Vagina (tissue), 2 donors: ENCODE results near the gene SURF6. TPM values are rescaled to one million over a fixed set of nuclear protein-coding genes. Genes with fewer than 3 reads are reported as not detected.

Experiments
- DNase-seq, 2 donors: peaks; one replicate each; pipeline ENCODE4 v3.0.0-alpha.2; 2017; ENCODE audit errors: extremely low spot score in 2 of 2
- H3K27ac ChIP-seq: fragments of 200-600 bp; sonication (generic); one replicate; pipeline ENCODE4 v1.5.1; 2019
- H3K27me3 ChIP-seq: fragments of 200-600 bp; sonication (generic); one replicate; pipeline ENCODE4 v1.5.1; 2019
- H3K36me3 ChIP-seq, 2 donors: fragments of 200-600 bp; sonication (generic); one replicate each; pipeline ENCODE4 v1.5.1; 2017 to 2019
- H3K4me1 ChIP-seq: fragments of 200-600 bp; sonication (generic); one replicate; pipeline ENCODE4 v1.5.1; 2019
- H3K4me3 ChIP-seq, 2 donors: fragments of 200-600 bp; sonication (generic); 1 replicate in 1 of 2; 2 replicates in 1 of 2; pipeline ENCODE4 v1.5.1; 2016 to 2019
- H3K9me3 ChIP-seq: fragments of 200-600 bp; sonication (generic); one replicate; pipeline ENCODE4 v1.5.1; 2019
- CTCF ChIP-seq, 3 experiments: fragments of 450-650 bp in 2 of 3; fragments of 200-600 bp in 1 of 3; sonication (generic) in 1 of 3; IDR thresholded peaks; one replicate each; pipeline ENCODE4 v1.5.1; 2017 to 2019; ENCODE audit warnings: antibody characterized with exemption in 3 of 3, mild to moderate bottlenecking in 2 of 3, moderate library complexity in 2 of 3
- POLR2A ChIP-seq, 2 donors: fragments of 450-650 bp; IDR thresholded peaks; one replicate each; pipeline ENCODE4 v1.6.1; 2017; ENCODE audit warnings: antibody characterized with exemption in 2 of 2, mild to moderate bottlenecking in 2 of 2, moderate library complexity in 2 of 2
- POLR2AphosphoS5 ChIP-seq, 2 donors: sonication (generic); formaldehyde crosslinking; IDR thresholded peaks; one replicate each; pipeline ENCODE4 v1.9.0; 2017; ENCODE audit warnings: antibody characterized with exemption in 2 of 2, mild to moderate bottlenecking in 2 of 2, low read depth in 1 of 2; ENCODE audit not compliant: insufficient read depth in 1 of 2
- intact Hi-C: fragments of 100-400 bp; cut with DNase I; formaldehyde crosslinking; loops from one replicate; pipeline ENCODE4 v1.15.1; 2023
- total RNA-seq: library from RNA; depleted of rRNA; stranded (reverse); fragments of >200 nt; gene quantifications from one replicate; pipeline ENCODE4 v1.2.3, GENCODE V29; 2016

SURF6 gene
- total RNA-seq, 1 donor from 2014 or later, result 12.8 TPM

- intact Hi-C loops, result no loop called here
- DNase-seq, result no peak
- Histone ChIP-seq H3K9me3 (no peaks in the 10 kb centered on the region), H3K27ac (no peak overlapping the region), H3K4me3 (no peak overlapping the region), H3K36me3 (peaks cover 0 to 38% of the 10 kb centered on the region in 2 donors), H3K27me3 (no peaks in the 10 kb centered on the region), H3K4me1 (peaks cover 31% of the 10 kb centered on the region)
- TF ChIP-seq POLR2AphosphoS5 (IDR thresholded peaks at IDR 0.05; ENCODE audit: insufficient read depth in 1 of 2, low read depth in 1 of 2) (no peak), POLR2A (IDR thresholded peaks at IDR 0.05) (no peak), CTCF (IDR thresholded peaks at IDR 0.05) (no peak)
These were observed 1.8 kb downstream of the SURF6 start for GRCh38 chr9:133334161-133334560.

DNA sequence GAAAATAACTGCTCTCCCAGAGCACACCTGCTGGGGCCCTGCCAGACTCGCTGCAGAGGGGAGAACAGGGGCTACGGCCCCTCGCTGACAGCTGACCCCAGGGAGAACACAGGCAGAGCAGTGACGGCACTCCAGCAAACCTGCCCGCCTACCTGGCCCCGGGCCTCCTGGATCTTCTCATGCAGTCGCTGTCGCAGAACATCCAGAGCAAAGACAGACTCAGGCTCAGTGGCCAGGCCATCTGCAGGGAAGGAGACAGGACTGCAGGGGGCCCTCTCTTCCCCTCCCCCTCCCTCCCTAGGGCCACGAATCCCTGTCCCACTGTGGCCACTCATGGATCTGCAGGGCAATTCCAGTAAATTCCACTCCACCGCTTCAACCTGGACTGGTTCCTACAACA lies 2.4 kb downstream of the SURF6 start:
- DNase-seq, result no peak
- no peak overlapping the region for H3K27ac ChIP-seq
- peaks cover 0 to 38% of the 10 kb centered on the region in 2 donors for H3K36me3 ChIP-seq
- H3K27me3 ChIP-seq, result no peaks in the 10 kb centered on the region
- no peak overlapping the region for H3K4me3 ChIP-seq
- no peak for TF ChIP-seq POLR2AphosphoS5 (IDR thresholded peaks at IDR 0.05; ENCODE audit: insufficient read depth in 1 of 2, low read depth in 1 of 2)
- no peak for TF ChIP-seq CTCF (IDR thresholded peaks at IDR 0.05)
- TF ChIP-seq POLR2A (IDR thresholded peaks at IDR 0.05), result no peak
- H3K9me3 ChIP-seq, result no peaks in the 10 kb centered on the region
- intact Hi-C loops, result no loop called here
- H3K4me1 ChIP-seq, result peaks cover 31% of the 10 kb centered on the region

DNA sequence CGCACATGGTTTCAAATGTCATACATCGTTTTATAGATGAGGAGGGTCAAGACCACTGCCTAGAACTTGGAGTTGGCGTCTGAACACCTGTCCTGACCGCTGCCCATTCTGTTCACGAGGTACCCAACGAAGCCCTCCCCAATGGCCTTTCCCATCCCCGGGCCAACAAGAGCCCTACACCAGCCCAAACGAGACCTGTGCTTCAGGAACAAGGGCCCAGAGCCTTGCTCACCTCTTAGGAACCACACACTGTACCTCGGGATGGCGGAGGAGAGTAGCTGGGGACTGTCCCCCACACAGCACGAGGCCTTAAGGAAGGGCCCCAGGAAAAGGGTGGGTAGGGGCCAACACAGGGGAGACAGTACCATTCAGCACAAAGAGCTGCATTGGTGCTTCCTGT lies 3.0 kb downstream of the SURF6 start:
- Histone ChIP-seq H3K4me1 (peaks cover 31% of the 10 kb centered on the region), H3K4me3 (no peak overlapping the region), H3K27me3 (no peaks in the 10 kb centered on the region), H3K9me3 (no peaks in the 10 kb centered on the region), H3K36me3 (peaks cover 0 to 38% of the 10 kb centered on the region in 2 donors), H3K27ac (no peak overlapping the region)
- intact Hi-C loops, result no loop called here
- no peak for DNase-seq
- no peak for TF ChIP-seq CTCF (IDR thresholded peaks at IDR 0.05)
- no peak for TF ChIP-seq POLR2A (IDR thresholded peaks at IDR 0.05)
- no peak for TF ChIP-seq POLR2AphosphoS5 (IDR thresholded peaks at IDR 0.05; ENCODE audit: insufficient read depth in 1 of 2, low read depth in 1 of 2)

- intact Hi-C loops, result no loop called here
These were observed 3.6 kb downstream of the SURF6 start for GRCh38 chr9:133332381-133332730.

More at GRCh38 chr9:133332381-133332730, 3.6 kb downstream of the SURF6 start:
- no peaks in the 10 kb centered on the region for H3K9me3 ChIP-seq
- H3K4me3 ChIP-seq, result no peak overlapping the region
- H3K27ac ChIP-seq, result no peak overlapping the region
- peaks cover 0 to 38% of the 10 kb centered on the region in 2 donors for H3K36me3 ChIP-seq
- TF ChIP-seq POLR2AphosphoS5 (IDR thresholded peaks at IDR 0.05; ENCODE audit: insufficient read depth in 1 of 2, low read depth in 1 of 2) (no peak), POLR2A (IDR thresholded peaks at IDR 0.05) (no peak), CTCF (IDR thresholded peaks at IDR 0.05) (no peak)
- peaks cover 31% of the 10 kb centered on the region for H3K4me1 ChIP-seq
- no peaks in the 10 kb centered on the region for H3K27me3 ChIP-seq
- DNase-seq, result no peak
